Measurements from ENCODE around the gene WDR48.
A peak's percentile ranks its signal among the peaks of the same experiment; 100 is the strongest.

The WDR48 gene

DNA sequence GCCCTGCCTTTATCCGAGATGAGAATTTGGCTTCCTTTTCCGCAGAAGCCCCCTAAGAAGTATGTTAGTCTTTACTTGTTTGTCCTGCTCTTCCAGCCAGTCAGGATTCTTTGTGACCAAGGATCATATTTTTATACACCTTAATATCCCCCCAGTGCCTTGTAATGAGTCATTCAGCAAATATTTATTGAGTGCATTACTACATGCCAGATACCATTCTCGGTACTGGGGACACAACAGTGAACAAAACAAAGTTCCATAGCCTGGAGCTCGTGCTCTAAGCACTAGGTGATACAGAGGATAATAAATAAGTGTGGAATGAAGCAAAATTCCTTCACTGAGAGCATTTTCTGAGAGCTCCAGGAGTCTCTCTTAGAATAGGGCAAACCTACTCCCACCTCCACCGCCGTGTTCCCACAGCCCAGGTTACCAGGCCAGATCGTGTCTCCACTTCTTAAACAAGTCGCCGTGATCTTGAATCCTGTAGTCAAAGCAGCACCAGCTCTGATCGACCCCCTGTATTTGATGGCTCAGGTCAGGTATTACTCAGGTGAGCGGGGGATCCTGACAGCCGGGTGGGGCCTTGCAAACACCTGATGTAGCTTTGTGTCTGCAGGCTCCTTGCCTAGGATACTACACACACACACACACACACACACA lies 74.2 kb downstream of the WDR48 start:
- no peak for DNase-seq

DNA sequence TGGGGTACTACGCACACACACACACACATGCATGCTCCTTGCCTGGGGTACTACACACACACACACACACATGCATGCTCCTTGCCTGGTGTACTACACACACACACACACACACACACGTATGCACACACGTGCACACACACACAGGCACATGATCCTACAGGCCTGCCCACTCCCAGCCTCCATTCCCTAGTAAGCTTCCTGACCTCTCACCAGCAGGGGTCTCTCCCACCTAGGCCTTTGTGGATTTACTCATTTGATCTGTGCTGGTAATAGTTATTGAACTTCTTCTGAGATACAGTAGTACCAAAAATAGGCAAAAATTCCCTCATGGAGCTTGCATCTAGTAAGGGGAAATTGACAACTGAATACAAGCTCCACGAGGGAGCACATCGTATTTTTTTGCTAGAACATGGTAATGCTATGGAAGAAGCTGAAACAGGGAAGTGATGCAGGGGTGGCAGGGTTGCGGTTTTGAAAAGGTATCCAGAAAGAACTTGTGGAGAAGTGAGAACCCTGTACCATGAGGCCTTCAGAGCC lies 74.8 kb downstream of the WDR48 start:
- peak; percentile 81 for DNase-seq

DNA sequence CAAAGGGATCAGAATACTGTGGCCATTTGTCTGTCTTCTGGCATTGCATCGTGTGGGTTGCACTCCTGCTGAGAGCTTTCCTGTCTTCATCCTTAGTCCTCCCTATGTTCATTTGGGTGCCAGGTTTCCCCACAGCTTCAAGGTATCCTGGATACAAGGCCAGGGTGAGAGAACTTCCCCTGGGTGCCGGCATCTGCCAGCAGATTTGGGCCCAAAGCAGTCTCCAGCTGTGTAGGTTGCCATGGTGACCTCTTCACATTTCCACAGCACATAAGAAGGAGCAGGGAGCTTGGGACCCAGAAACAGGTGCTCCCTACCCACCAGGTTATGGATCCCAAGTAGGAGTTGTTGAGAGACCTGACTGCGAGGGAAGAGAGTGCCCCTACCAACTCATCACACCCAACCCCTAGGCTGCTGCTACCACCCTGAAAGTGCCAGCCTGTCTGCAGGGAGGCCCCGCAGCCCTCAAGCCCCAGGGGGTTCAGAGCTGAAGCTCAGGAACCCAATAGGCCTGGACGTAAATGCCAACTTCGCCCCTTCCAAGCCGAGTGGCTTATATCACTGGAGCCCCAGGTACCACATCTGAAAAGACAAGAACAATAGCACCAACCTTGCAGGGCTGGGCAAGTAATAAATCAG lies 75.6 kb downstream of the WDR48 start:
- DNase-seq: no peak

DNA sequence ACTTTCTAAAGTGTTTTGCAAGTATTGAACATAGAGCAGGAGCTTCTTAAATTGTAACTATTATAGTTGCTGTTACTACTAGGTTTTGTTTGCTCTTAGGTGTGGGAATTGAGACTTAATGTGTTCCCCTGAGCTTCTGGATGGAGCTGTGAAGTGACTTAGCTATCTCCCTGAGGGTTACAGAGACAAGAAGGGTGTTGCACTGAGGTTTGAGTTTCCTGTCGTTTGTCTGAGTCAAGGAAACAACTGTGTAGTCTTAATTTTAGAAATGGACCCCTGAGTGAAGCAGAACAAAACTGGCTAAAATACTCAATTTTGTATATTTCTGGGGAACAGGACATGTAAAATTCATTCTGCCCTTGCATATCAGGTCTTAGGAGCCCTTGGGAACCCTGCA lies 76.1 kb downstream of the WDR48 start:
- no peak for DNase-seq

DNA sequence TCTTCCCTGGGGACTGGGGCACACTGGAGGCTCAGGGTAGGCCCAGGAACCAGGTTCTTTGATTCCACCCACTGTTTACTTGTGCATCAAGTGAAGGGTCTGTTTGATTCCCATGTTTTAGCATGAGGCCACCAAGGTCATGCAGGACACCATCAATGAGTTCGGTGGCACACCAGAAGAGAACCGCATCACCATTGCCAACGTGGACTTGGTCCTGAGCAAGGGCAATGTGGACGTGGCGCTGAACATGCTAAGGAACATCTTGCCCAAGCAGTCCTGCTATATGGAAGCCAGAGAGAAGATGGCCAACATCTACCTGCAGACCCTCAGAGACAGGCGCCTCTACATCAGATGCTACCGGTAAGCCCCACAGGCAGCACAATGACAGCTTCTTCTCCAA lies 77.1 kb downstream of the WDR48 start:
- DNase-seq: no peak

DNA sequence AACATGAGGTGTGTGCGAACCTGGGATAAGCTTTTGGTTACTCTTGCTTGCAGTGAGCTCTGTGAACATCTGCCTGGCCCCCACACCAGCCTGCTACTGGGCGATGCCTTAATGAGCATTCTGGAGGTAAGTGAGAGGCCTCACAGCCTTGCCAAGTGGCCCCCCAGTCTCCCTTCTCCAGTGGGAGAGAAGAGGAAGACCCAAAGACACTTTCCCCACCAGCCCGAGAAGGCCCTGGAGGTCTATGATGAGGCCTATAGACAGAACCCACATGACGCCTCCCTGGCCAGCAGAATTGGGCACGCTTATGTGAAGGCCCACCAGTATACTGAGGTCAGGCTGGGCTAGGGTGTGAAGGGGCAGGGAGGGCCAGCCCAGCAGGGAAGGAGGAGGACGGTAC lies 78.2 kb downstream of the WDR48 start:
- DNase-seq: no peak

DNA sequence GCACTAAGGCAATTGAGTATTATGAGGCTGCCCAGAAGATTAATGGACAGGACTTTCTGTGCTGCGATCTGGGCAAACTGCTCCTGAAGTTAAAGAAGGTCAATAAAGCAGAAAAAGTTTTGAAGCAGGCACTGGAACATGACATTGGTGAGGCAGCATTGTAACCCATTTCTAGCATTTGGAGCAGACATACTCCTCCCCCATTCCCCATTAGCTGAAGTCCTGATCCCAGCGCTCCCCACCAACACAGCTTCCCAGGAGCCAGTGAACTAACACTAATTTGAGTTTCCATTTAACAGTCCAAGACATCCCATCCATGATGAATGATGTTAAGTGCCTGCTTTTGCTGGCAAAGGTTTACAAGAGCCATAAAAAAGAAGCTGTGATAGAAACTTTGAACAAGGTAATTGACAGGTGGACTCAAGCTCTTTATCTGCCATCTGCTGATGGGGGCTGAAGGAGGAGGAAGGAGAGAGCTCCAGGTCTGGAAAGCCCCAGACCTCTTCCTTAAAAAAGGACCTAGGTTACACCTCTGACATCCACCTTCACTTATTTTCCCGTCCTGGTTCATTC lies 79.0 kb downstream of the WDR48 start:
- no peak for DNase-seq

DNA sequence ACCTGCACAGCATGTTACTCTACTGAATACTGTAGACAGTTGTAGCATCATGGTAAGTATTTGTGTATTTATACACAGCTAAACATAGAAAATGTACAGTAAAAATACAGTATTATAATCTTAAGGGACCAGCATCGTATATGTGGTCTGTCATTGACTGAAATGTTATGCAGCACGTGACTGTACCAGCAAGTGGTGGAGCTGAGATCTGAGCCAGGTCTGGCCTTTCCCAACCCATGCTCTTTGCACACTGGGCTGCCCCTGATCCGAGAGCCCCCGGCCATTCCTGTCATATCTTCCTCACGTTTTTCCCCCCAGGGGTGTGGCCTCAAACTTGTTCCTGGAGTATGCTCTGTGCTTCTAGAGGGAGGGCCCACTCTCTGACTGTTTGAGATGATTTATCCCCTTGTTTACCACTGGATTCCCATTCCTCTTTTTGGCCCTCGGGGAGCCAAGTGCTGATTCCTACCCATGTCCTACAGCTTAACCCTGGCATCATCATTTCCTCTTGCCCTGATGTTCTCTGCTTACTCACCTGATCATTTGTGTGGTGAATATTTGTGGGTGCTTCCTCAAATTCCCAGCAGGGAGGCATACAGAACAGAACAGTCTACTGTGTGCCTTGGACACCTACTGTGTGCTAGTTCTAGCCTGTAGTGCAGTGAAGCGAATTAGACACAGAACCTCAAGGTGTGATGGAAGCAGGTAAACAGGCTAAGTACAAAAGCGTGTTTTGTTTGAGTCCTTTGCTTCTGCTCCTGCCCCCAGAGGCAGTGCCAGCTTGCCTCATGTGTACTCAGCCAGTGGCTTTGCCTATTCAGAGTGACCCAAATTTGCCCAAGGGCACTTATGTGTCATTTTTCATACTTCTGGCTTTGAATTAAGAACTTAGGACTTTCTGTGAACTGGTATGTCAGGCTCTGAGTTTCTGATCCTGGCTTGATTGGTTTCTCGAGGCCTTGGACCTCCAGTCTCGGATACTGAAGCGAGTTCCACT lies 80.6 kb downstream of the WDR48 start:
- no peak for DNase-seq

DNA sequence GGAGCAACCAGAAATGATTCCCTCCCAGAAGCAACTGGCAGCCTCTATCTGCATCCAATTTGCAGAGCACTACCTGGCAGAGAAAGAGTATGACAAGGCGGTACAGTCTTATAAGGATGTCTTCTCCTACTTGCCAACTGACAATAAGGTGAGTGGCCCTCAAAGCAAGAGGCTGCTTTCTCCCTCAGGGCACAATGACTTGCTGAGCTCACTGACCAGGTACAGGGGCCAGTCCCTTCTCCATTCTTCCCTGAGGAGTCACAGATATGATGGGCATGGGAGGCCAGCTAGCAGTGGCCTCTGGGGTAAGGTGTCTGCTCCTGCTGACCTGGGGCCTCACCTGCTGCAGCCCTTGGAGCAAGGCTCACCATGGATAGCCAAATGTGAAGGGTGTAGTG lies 81.3 kb downstream of the WDR48 start:
- no peak for DNase-seq

DNA sequence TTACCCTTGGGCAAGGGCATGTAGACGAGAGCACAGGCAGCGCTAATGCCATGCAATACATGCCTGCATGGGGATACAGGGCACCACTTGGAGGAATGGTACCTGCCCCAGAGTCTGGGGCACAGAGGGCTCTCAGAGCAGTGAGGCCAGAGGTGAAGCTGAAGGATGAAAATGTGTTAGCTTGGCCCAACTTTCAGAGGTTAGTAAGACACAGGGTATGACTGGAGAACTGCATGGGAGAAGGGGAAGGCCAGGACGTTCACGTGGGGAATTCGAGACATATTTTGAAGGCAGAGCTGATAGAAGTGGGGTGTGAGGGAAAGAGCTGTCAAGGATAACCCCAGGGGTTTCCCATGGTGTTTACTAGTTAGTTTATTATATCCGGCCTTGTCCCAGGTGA lies 82.0 kb downstream of the WDR48 start:
- DNase-seq: no peak

DNA sequence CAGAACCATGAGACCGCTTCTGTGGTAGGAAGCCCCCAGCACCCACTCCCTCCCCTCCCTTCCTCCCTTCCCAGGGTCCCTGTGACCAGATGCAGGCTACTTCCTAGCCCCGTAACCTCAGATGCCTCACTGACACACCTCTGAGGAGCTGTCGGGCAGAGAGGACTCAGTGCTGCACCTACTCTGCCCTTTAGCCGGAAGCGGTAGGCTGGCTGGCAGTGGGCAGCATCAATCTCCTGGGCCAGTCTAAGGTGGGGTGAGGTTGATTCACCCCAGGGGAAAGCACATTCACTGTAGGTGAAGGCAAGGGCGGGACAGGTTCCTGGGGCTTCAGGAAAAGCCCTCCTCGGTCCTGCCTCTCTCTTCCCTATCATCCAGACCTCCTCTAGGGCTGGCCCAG lies 82.5 kb downstream of the WDR48 start:
- DNase-seq: no peak

DNA sequence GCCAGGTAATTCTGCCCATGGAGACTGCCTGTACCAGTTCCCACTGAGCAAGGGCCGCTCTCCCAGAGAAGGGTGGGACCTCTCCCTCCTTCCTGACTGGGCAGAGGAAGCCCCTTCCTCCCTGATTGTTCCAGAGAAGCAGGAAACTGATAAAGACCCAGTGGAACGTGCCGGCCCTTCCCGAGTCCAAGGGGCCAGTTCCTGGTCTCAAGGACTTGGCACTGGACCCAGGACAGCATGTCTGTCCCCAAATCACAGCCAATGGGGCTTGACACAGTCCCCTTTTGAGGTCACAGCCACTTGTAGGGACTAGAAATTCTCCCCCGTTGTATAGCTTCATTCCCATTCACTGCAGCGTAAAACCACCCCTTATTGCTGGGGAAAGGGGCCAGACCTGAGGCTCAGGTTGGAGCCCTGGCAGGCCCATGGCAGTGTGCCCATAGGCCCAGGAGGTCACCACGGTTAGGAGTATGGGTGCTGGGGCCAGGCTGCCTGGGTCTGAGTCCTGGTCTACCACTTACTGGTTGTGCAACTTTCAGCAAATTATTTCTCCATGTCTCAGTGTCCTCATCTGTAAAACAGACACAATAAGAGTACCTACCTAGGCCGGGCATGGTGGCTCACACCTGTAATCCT lies 83.5 kb downstream of the WDR48 start:
- DNase-seq: no peak

DNA sequence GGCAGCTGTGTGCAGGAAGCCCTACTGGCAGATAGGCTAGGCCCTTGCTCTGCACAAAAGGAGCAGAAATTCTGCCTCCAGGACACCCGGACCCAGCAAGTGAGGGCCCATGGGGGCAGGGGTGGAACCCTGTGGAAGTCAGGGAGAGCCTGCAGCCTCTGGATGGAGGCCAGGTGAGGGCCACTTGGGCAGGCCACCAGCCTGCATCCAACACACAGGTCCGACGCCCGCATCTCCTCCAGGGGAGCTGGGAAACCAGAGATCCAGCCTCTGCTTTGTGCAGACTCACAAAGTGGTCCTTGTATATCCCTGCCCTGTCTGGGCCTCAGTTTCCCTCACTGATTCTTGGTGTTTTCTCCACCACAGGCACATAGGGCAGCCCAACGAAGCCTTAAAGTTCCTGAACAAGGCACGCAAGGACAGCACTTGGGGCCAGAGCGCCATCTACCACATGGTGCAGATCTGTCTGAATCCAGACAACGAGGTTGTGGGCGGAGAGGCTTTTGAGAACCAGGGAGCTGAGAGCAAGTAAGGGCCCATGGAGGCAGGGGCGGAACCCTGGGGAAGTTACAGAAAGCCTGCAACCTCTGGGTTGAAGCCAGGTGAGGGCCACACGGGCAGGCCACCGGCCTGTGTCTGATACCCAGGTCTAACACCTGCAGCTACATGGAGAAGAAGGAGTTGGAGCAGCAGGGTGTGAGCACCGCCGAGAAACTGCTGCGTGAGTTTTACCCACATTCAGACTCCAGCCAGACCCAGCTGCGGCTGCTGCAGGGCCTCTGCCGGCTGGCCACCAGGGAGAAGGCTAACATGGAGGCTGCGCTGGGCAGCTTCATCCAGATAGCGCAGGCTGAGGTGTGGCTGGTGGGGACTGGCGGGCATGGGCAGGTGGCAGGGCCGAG lies 85.0 kb downstream of the WDR48 start:
- DNase-seq: no peak

DNA sequence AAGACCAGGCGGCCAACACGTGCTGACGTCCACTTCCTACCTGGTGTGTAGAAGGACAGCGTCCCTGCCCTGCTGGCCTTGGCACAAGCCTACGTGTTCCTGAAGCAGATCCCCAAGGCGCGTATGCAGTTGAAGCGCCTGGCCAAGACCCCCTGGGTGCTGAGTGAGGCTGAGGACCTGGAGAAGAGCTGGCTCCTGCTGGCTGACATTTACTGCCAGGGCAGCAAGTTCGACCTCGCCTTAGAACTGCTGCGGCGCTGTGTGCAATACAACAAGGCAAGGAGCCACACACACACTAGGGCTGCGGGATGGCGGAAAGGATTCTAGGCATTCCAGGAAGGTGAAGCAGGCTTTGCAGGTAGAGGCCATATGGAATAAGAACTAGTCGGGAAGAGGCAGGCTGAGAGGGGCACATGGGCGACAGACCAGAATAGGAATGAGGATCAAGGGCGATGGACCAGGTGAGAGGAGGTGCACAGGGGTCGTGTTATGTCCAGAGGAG lies 85.7 kb downstream of the WDR48 start:
- no peak for DNase-seq

DNA sequence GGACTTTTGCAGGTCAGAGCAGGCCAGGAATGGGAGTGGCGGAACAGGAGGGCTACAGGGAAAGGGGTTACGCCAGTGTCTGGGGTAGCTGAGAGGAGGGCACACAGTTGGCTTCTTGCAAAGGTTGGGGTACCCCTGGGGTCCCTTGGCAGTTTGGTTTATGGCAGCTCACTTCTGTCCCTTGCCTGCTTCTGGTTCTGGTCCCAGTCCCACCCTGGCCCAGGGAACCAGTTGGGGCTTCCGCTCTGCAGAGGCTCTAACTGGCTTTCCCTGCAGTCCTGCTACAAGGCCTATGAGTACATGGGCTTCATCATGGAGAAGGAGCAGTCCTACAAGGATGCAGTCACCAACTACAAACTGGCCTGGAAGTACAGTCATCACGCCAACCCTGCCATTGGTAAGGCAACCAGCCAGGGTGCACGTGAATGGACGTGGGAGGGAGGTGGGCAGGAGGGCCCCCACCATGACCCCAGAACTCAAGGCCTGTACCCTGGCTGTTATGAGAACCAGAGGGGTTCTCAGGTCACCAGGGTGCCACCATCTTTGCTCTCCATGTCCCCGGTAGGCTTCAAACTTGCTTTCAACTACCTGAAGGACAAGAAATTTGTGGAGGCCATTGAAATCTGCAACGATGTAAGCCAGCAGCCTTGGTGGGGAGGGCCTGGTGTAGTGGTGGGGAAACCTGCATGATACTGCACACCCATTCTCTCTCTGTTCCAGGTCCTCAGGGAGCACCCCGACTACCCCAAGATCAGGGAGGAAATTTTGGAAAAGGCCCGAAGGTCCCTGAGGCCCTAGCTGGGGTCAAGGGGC lies 86.4 kb downstream of the WDR48 start:
- DNase-seq: no peak

DNA sequence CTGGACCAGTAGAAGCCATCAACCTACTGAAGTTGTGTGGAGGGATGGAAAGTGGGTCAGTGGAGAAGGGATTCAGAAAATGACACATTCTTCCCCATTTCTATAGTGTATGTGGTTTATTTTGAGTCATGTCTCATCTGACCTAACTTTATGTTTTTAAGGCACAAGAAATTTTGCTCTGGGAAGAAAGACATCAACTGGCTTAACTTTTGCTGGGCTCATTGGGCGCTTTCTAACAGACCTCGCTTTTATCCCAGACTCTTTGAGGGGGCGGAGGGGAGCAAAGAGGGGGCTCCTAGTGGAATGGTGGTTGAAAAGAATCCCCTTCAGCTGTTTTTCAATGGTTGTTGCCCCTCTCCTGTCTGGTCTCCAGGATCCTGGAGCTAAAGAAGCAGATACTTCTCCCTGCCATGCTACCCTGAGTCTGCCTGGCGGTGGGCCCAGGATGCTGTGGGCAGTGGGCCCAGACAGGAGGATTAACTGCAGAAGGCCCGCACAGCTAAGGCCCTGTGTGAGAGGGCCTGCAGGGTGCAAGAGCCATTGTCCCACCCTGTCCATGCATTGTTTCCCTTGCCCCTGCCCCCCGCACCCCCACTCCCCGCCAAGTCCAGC lies 87.1 kb downstream of the WDR48 start:
- no peak for DNase-seq

DNA sequence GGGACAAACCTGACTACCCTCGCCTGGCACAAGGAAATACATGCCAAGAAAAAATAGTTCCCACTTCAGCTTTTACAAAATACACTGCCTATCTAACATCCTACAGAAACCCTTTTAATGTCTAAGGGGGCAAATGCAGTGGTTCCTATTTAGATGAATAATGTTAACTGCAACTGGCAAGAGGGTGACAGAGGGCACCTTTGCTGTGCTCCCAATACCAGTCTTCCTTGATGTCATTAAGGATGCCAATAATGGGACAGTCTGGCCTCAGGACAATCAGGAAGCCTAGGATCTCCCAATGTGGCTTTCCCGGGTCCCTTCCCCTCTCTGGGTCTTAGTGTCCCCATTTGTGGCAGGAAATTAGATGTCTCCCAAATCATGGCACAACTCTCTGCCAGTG lies 87.6 kb downstream of the WDR48 start:
- DNase-seq: no peak

DNA sequence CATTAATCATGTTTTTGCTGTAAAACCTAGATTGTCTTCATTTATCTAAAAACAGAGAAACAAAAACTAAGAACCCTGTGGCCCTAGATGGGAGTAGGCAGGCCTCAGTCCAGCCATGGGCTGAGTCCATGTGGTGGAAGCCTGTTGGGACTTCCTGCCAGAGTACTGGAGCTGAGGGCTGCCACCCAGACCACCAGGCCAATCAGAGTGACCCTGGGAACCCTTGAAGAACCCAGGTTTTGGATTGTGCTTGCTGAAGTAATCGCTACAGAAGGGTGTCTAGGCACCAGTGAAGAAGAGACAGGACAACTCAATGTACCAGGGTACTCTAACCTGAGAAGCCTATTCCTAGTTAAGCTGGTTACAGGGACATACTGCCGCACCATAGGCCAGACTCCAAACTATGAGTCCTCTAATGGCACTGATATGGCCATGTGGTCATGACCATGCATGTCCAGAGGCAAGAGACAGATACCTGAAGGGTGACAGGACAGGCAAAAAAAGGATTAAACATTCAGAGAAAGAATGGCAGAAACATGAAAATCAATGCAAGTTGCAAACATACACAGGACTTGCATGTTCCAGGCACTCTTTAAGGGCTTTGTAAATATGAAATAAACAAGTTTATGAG lies 88.6 kb downstream of the WDR48 start:
- no peak for DNase-seq

DNA sequence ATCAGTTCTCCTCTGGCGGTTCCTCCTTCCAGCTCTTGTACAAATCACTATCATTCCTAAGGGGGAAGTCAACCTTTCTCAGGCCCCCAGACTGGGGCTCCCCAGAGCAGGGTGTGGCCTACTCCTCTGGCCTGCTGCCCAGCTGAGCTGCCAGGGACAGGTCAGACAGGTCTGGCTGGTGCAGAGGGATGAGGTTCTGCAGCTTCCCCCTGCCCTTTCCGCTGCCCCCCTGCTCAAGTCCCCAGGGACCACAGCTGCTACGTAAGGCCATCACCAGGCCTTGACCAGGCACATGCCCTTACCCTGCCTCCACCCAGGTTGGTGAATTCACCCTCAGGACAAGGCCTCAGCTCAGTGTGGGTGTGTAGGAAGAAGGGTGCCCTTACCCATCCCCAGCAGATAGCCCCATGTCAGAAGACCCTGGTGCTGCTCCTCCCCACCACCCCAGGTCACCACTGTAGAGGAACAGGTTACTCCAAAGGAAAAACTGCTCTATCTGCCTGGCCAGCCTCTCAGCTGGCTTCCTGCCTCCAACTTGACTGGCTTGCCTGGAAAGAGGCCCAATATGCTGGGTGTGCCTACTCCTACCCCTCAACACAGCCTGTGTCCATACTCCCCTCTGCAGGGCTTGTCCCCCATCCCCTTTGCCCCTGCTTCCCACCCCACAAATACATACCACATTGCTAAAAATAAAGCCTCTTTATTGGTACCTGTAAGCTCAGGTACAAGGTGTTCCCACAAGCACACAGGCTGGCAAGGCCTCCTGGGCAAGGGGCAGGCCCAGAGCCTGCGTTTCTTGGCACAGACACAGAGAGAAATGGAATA lies 89.6 kb downstream of the WDR48 start:
- DNase-seq: peak; percentile 48
